ENCODE measurements around the gene PABPC1L.
"Not testable (repeated sequence)": the region's sequence is repeated elsewhere in the genome, so short reads cannot be mapped to it uniquely, and the experiment has no call there.

The PABPC1L gene

GRCh38 chr20:44882360-44882759, 27.5 kb upstream of the PABPC1L start:
- H3K4me3 ChIP-seq (ENCODE audit: low read depth, low read length); POLR2A ChIA-PET; H3K36me3 ChIP-seq (ENCODE audit: control insufficient read depth in 2 of 2, insufficient read depth in 1 of 2, low read length in 2 of 2); H3K27ac ChIP-seq (ENCODE audit: extremely low read depth, low read depth, low read length); H3K9me3 ChIP-seq (ENCODE audit: control insufficient read depth, insufficient read depth, low read depth, low read length); H3K4me1 ChIP-seq (ENCODE audit: control insufficient read depth, insufficient read depth, low read length); CTCF ChIA-PET: not testable (repeated sequence)

GRCh38 chr20:44883214-44883902, 26.5 kb upstream of the PABPC1L start:
- CTCF ChIA-PET: interaction anchor here (1.8 kb wide), 1 partner anchor 16 kb away, joined by 4 read pairs; no protein-coding TSS in a partner anchor

More at GRCh38 chr20:44883214-44883902, 26.5 kb upstream of the PABPC1L start:
- Histone ChIP-seq H3K9me3 (ENCODE audit: control insufficient read depth, insufficient read depth, low read depth, low read length) (no peaks in the 10 kb centered on the region), H3K4me1 (ENCODE audit: control insufficient read depth, insufficient read depth, low read length) (peaks cover 4% of the 10 kb centered on the region; the same call in 1 of the 2 replicates), H3K36me3 (ENCODE audit: control insufficient read depth in 2 of 2, insufficient read depth in 1 of 2, low read length in 2 of 2) (peaks cover 0 to 13% of the 10 kb centered on the region in 2 experiments; a peak in 1 of 3 replicates), H3K4me3 (ENCODE audit: low read depth, low read length) (no peak overlapping the region), H3K27ac (ENCODE audit: extremely low read depth, low read depth, low read length) (no peak overlapping the region)
- POLR2A ChIA-PET: no interaction called here
- no peak for TF ChIP-seq MZF1 (tag by site-specific recombination; IDR thresholded peaks at IDR 0.05; ENCODE audit: borderline replicate concordance)
- no peak for TF ChIP-seq EGR2 (tag by site-specific recombination; IDR thresholded peaks at IDR 0.05; ENCODE audit: low read depth)
- TF ChIP-seq ZNF555 (tag by site-specific recombination; conservative IDR thresholded peaks at IDR 0.05): no peak
- no peak for TF ChIP-seq KLF10 (tag by site-specific recombination; IDR thresholded peaks at IDR 0.05)
- no peak for TF ChIP-seq ZNF184 (tag by site-specific recombination; IDR thresholded peaks at IDR 0.05)
- TF ChIP-seq, protein P1, sequence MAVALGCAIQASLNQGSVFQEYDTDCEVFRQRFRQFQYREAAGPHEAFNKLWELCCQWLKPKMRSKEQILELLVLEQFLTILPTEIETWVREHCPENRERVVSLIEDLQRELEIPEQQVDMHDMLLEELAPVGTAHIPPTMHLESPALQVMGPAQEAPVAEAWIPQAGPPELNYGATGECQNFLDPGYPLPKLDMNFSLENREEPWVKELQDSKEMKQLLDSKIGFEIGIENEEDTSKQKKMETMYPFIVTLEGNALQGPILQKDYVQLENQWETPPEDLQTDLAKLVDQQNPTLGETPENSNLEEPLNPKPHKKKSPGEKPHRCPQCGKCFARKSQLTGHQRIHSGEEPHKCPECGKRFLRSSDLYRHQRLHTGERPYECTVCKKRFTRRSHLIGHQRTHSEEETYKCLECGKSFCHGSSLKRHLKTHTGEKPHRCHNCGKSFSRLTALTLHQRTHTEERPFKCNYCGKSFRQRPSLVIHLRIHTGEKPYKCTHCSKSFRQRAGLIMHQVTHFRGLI (tag by site-specific recombination; IDR thresholded peaks at IDR 0.05): no peak
- no peak for TF ChIP-seq ZNF140 (tag by site-specific recombination; IDR thresholded peaks at IDR 0.05)
- TF ChIP-seq ZBTB1 (tag by site-specific recombination; IDR thresholded peaks at IDR 0.05): no peak
- TF ChIP-seq ZNF76 (tag by site-specific recombination; IDR thresholded peaks at IDR 0.05; ENCODE audit: borderline replicate concordance, low read depth): no peak
- TF ChIP-seq, protein P2, sequence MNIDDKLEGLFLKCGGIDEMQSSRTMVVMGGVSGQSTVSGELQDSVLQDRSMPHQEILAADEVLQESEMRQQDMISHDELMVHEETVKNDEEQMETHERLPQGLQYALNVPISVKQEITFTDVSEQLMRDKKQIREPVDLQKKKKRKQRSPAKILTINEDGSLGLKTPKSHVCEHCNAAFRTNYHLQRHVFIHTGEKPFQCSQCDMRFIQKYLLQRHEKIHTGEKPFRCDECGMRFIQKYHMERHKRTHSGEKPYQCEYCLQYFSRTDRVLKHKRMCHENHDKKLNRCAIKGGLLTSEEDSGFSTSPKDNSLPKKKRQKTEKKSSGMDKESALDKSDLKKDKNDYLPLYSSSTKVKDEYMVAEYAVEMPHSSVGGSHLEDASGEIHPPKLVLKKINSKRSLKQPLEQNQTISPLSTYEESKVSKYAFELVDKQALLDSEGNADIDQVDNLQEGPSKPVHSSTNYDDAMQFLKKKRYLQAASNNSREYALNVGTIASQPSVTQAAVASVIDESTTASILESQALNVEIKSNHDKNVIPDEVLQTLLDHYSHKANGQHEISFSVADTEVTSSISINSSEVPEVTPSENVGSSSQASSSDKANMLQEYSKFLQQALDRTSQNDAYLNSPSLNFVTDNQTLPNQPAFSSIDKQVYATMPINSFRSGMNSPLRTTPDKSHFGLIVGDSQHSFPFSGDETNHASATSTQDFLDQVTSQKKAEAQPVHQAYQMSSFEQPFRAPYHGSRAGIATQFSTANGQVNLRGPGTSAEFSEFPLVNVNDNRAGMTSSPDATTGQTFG (tag by site-specific recombination; IDR thresholded peaks at IDR 0.05; ENCODE audit: borderline replicate concordance): no peak
- no peak for TF ChIP-seq ZNF416 (tag by site-specific recombination; IDR thresholded peaks at IDR 0.05)
- no peak for TF ChIP-seq ZBTB8A (tag by site-specific recombination; IDR thresholded peaks at IDR 0.05)
- TF ChIP-seq OVOL3 (tag by site-specific recombination; IDR thresholded peaks at IDR 0.05): no peak
- no peak for TF ChIP-seq KLF1 (tag by site-specific recombination; IDR thresholded peaks at IDR 0.05)
- TF ChIP-seq ZNF133 (tag by site-specific recombination; IDR thresholded peaks at IDR 0.05): no peak
- no peak for TF ChIP-seq ZNF112 (tag by site-specific recombination; IDR thresholded peaks at IDR 0.05)
- no peak for TF ChIP-seq ZNF366 (tag by site-specific recombination; conservative IDR thresholded peaks at IDR 0.05)
- TF ChIP-seq ZNF501 (tag by site-specific recombination; IDR thresholded peaks at IDR 0.05): no peak
- TF ChIP-seq, protein P3, sequence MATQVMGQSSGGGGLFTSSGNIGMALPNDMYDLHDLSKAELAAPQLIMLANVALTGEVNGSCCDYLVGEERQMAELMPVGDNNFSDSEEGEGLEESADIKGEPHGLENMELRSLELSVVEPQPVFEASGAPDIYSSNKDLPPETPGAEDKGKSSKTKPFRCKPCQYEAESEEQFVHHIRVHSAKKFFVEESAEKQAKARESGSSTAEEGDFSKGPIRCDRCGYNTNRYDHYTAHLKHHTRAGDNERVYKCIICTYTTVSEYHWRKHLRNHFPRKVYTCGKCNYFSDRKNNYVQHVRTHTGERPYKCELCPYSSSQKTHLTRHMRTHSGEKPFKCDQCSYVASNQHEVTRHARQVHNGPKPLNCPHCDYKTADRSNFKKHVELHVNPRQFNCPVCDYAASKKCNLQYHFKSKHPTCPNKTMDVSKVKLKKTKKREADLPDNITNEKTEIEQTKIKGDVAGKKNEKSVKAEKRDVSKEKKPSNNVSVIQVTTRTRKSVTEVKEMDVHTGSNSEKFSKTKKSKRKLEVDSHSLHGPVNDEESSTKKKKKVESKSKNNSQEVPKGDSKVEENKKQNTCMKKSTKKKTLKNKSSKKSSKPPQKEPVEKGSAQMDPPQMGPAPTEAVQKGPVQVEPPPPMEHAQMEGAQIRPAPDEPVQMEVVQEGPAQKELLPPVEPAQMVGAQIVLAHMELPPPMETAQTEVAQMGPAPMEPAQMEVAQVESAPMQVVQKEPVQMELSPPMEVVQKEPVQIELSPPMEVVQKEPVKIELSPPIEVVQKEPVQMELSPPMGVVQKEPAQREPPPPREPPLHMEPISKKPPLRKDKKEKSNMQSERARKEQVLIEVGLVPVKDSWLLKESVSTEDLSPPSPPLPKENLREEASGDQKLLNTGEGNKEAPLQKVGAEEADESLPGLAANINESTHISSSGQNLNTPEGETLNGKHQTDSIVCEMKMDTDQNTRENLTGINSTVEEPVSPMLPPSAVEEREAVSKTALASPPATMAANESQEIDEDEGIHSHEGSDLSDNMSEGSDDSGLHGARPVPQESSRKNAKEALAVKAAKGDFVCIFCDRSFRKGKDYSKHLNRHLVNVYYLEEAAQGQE (tag by site-specific recombination; IDR thresholded peaks at IDR 0.05): no peak
